ENCODE data around the gene TEX48. TPM values are rescaled to one million over a fixed set of nuclear protein-coding genes. Genes with fewer than 3 reads are reported as not detected.
A peak's percentile ranks its signal among the peaks of the same experiment; 100 is the strongest.

TEX48 gene
- total RNA-seq, 4 donors from 2014 or later, result not detected

GRCh38 chr9:114693248-114693855 is 11.4 kb upstream of the TEX48 start:
- Histone ChIP-seq H3K27ac (peak overlapping the region in 1 of 4 donors; percentile 34), H3K4me1 (peaks cover 0 to 10% (median 6%) of the 10 kb centered on the region in 4 donors), H3K27me3 (no peaks in the 10 kb centered on the region), H3K4me3 (no peak overlapping the region), H3K9me3 (no peaks in the 10 kb centered on the region), H3K36me3 (no peaks in the 10 kb centered on the region)
- no peak for TF ChIP-seq POLR2A (IDR thresholded peaks at IDR 0.05)
- no peak for TF ChIP-seq POLR2AphosphoS5 (IDR thresholded peaks at IDR 0.05)
- no peak for TF ChIP-seq EP300 (IDR thresholded peaks at IDR 0.05; ENCODE audit: low read depth)
- TF ChIP-seq CTCF (IDR thresholded peaks at IDR 0.05), result no peak
- in situ Hi-C loops (cut with MboI; ENCODE audit: low pct_ligation_motif_present in 1 of 4, low pct_unique_long_range_greater_than_20kb in 1 of 4, low sequenced_read_pairs in 3 of 4), result loop anchor here in 2 of 4 donors (25.0 kb wide), 1 partner anchor 819 kb away; no protein-coding TSS in a partner anchor
- 46 to 54% methylated on average over 2 of the region's 2 CpGs for WGBS, 2 donors (ENCODE audit: low coverage in 1 of 2)
- no peak for DNase-seq
- intact Hi-C loops (cut with DNase I; ENCODE audit: low total_unique reads), result no loop called here

DNA sequence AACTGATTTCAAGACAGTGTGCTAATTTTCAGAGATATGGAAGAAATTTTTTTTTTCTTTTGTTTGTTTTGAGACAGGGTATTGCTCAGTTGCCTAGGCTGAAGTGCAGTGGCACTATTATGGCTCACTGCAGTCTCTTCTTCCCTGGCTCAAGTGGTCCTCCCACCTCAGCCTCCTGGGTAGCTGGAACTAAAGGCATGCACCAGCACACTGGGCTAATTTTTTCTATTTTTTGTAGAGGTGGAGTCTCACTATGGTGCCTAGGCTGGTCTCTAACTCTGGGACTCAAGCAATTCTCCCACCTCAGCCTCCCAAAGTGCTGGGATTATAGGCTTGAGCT is 9.9 kb upstream of the TEX48 start:
- DNase-seq, result no peak
- H3K36me3 ChIP-seq, result no peaks in the 10 kb centered on the region
- intact Hi-C loops (cut with DNase I; ENCODE audit: low total_unique reads), result no loop called here
- no peak overlapping the region for H3K4me3 ChIP-seq
- no peak for TF ChIP-seq EP300 (IDR thresholded peaks at IDR 0.05; ENCODE audit: low read depth)
- no peak for TF ChIP-seq CTCF (IDR thresholded peaks at IDR 0.05)
- no peak for TF ChIP-seq POLR2A (IDR thresholded peaks at IDR 0.05)
- TF ChIP-seq POLR2AphosphoS5 (IDR thresholded peaks at IDR 0.05), result no peak
- H3K27ac ChIP-seq, result no peak overlapping the region
- H3K27me3 ChIP-seq, result no peaks in the 10 kb centered on the region
- H3K9me3 ChIP-seq, result no peaks in the 10 kb centered on the region
- peaks cover 0 to 10% (median 6%) of the 10 kb centered on the region in 4 donors for H3K4me1 ChIP-seq
- in situ Hi-C loops (cut with MboI; ENCODE audit: low pct_ligation_motif_present in 1 of 4, low pct_unique_long_range_greater_than_20kb in 1 of 4, low sequenced_read_pairs in 3 of 4), result loop anchor here in 2 of 4 donors (25.0 kb wide), 1 partner anchor 820 kb away; no protein-coding TSS in a partner anchor

DNA sequence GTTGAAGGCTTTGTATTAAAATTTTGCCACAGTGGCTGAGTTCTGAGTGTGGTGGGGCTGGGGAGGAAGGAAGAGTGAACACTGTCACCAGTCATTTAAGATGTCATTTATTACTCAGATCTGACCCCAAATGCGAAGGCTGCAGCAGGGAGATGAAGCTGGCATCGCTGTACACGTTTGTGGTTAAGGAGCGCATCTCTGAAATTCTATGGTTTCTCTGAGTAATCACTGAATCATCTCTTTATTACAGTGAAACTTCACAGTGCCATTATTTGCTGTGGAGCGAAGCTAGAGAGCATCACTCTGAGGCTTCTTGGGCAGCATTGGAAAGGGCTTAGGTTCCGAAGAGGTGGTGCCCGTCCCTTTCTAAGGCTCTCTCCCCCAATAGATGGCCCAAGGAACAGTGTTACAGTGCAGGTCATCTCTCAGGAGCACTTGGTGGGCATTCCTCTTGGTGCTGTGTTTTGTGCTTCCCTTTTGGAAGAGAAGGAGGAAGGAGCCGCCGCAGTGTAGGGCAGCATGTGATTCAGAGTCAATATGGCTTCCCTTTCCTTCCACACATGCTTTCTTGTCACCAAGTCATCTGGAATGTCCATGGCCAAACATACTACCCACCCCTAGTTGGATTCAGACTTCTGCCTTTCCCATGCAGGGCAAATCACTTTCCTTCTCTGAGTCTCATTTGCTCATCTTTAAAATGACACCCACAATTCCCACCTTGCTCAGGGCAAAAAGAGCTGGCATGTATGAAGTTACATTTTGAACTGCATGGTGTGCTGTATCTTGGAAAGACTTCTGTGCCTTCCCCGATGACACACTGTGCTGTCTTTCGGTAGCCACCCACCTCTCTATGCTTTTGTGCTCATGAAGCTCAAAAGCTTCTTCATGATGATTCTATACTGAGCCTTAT is 9.3 kb upstream of the TEX48 start:
- peaks cover 0 to 10% (median 6%) of the 10 kb centered on the region in 4 donors for H3K4me1 ChIP-seq
- in situ Hi-C loops (cut with MboI; ENCODE audit: low pct_ligation_motif_present in 1 of 4, low pct_unique_long_range_greater_than_20kb in 1 of 4, low sequenced_read_pairs in 3 of 4) (loop anchor here in 2 of 4 donors (25.0 kb wide), 1 partner anchor 821 kb away; no protein-coding TSS in a partner anchor), intact Hi-C loops (cut with DNase I; ENCODE audit: low total_unique reads) (no loop called here)
- DNase-seq, result no peak
- H3K36me3 ChIP-seq, result no peaks in the 10 kb centered on the region
- 80 to 81% methylated on average over 10 to 11 of the region's 11 CpGs for WGBS, 2 donors (ENCODE audit: low coverage in 1 of 2)
- H3K27me3 ChIP-seq, result no peaks in the 10 kb centered on the region
- H3K27ac ChIP-seq, result no peak overlapping the region
- H3K9me3 ChIP-seq, result no peaks in the 10 kb centered on the region
- TF ChIP-seq EP300 (IDR thresholded peaks at IDR 0.05; ENCODE audit: low read depth) (no peak), POLR2A (IDR thresholded peaks at IDR 0.05) (no peak), POLR2AphosphoS5 (IDR thresholded peaks at IDR 0.05) (no peak), CTCF (IDR thresholded peaks at IDR 0.05) (no peak)
- no peak overlapping the region for H3K4me3 ChIP-seq

GRCh38 chr9:114690308-114690707 is 8.3 kb upstream of the TEX48 start:
- Histone ChIP-seq H3K27me3 (no peaks in the 10 kb centered on the region), H3K27ac (no peak overlapping the region), H3K9me3 (no peaks in the 10 kb centered on the region), H3K4me3 (no peak overlapping the region), H3K36me3 (no peaks in the 10 kb centered on the region), H3K4me1 (peaks cover 0 to 10% (median 6%) of the 10 kb centered on the region in 4 donors)
- intact Hi-C loops (cut with DNase I; ENCODE audit: low total_unique reads), result no loop called here
- 87 to 88% methylated on average over 1 to 4 of the region's 4 CpGs for WGBS, 2 donors (ENCODE audit: low coverage in 1 of 2)
- no peak for DNase-seq
- TF ChIP-seq EP300 (IDR thresholded peaks at IDR 0.05; ENCODE audit: low read depth) (no peak), POLR2A (IDR thresholded peaks at IDR 0.05) (no peak), POLR2AphosphoS5 (IDR thresholded peaks at IDR 0.05) (no peak), CTCF (IDR thresholded peaks at IDR 0.05) (no peak)
- in situ Hi-C loops (cut with MboI; ENCODE audit: low pct_ligation_motif_present in 1 of 4, low pct_unique_long_range_greater_than_20kb in 1 of 4, low sequenced_read_pairs in 3 of 4), result loop anchor here in 2 of 4 donors (25.0 kb wide), 1 partner anchor 822 kb away; no protein-coding TSS in a partner anchor

All from transverse colon (tissue), 4 donors.